Measurements from ENCODE around the gene GARIN1A. TPM values are rescaled to one million over a fixed set of nuclear protein-coding genes. Genes with fewer than 3 reads are reported as not detected.
"Not testable (repeated sequence)": the region's sequence is repeated elsewhere in the genome, so short reads cannot be mapped to it uniquely, and the experiment has no call there.

Gene GARIN1A
- under 1 TPM in 3 of 4 donors, not detected in 1; 0.19 to 0.38 (median 0.35) TPM for total RNA-seq

GRCh38 chr7:128671992-128672391 lies at the start of gene GARIN1A:
TSS of gene GARIN1A (plus strand) at chr7:128672292. CDS start at chr7:128672398, 106 bp downstream.
- Histone ChIP-seq H3K4me3 (no peak within 1 kb of the TSS), H3K27me3 (no peaks in the 10 kb centered on the region), H3K4me1 (no peaks in the 10 kb centered on the region), H3K27ac (no peak within 1 kb of the TSS), H3K36me3 (no peaks in the 10 kb centered on the region), H3K9me3 (no peaks in the 10 kb centered on the region)
- TF ChIP-seq POLR2A (IDR thresholded peaks at IDR 0.05), result no peak
- no peak for TF ChIP-seq CTCF (IDR thresholded peaks at IDR 0.05)
- intact Hi-C loops (cut with DNase I), result no loop called here
- no peak for DNase-seq
- 62 to 81% methylated on average over 4 of the region's 4 CpGs for WGBS, 2 donors

- H3K36me3 ChIP-seq, result peaks cover 0 to 98% (median 17%) of the 10 kb centered on the region in 3 donors
- H3K27me3 ChIP-seq; H3K27ac ChIP-seq; DNase-seq; H3K9me3 ChIP-seq; intact Hi-C loops (cut with DNase I); H3K4me3 ChIP-seq; H3K4me1 ChIP-seq: not testable (repeated sequence)
- WGBS, 2 donors, result 79 to 88% methylated on average over 2 of the region's 2 CpGs
Observed at GRCh38 chr7:128627124-128627523, 45.0 kb upstream of the GARIN1A start.

GRCh38 chr7:128633915-128634314 lies 38.2 kb upstream of the GARIN1A start:
- H3K4me3 ChIP-seq; DNase-seq; intact Hi-C loops (cut with DNase I); H3K27me3 ChIP-seq; H3K9me3 ChIP-seq; H3K27ac ChIP-seq; H3K4me1 ChIP-seq: not testable (repeated sequence)
- WGBS, 2 donors, result 100% methylated on average over 1 to 2 of the region's 3 CpGs
- H3K36me3 ChIP-seq, result peaks cover 0 to 82% (median 22%) of the 10 kb centered on the region in 3 donors

- peaks cover 0 to 72% (median 8%) of the 10 kb centered on the region in 3 donors for H3K36me3 ChIP-seq
- DNase-seq; H3K4me1 ChIP-seq; H3K9me3 ChIP-seq; H3K27me3 ChIP-seq; H3K27ac ChIP-seq; H3K4me3 ChIP-seq; intact Hi-C loops (cut with DNase I): not testable (repeated sequence)
- WGBS, 2 donors, result 95 to 100% methylated on average over 5 of the region's 5 CpGs
Observed at GRCh38 chr7:128645206-128645605, 26.9 kb upstream of the GARIN1A start.

GRCh38 chr7:128645844-128646243 lies 26.2 kb upstream of the GARIN1A start:
- DNase-seq; H3K27ac ChIP-seq; H3K9me3 ChIP-seq; H3K4me3 ChIP-seq; H3K4me1 ChIP-seq; intact Hi-C loops (cut with DNase I); H3K27me3 ChIP-seq: not testable (repeated sequence)
- WGBS, 2 donors, result 88 to 94% methylated on average over 4 of the region's 4 CpGs
- peaks cover 0 to 70% (median 8%) of the 10 kb centered on the region in 3 donors for H3K36me3 ChIP-seq

- intact Hi-C loops (cut with DNase I); H3K9me3 ChIP-seq; H3K27me3 ChIP-seq; H3K27ac ChIP-seq; H3K4me1 ChIP-seq; H3K4me3 ChIP-seq; DNase-seq: not testable (repeated sequence)
- H3K36me3 ChIP-seq, result peaks cover 0 to 72% (median 8%) of the 10 kb centered on the region in 3 donors
- 85 to 100% methylated on average over 3 to 5 of the region's 6 CpGs for WGBS, 2 donors
Observed at GRCh38 chr7:128646877-128647276, 25.2 kb upstream of the GARIN1A start.

GRCh38 chr7:128651096-128651495 lies 21.0 kb upstream of the GARIN1A start:
- intact Hi-C loops (cut with DNase I); H3K27me3 ChIP-seq; H3K9me3 ChIP-seq; H3K4me1 ChIP-seq; H3K4me3 ChIP-seq; DNase-seq; H3K27ac ChIP-seq: not testable (repeated sequence)
- 83 to 92% methylated on average over 4 of the region's 6 CpGs for WGBS, 2 donors
- H3K36me3 ChIP-seq, result peaks cover 0 to 64% (median 6%) of the 10 kb centered on the region in 3 donors

GRCh38 chr7:128652606-128653005 lies 19.5 kb upstream of the GARIN1A start:
- H3K4me1 ChIP-seq; H3K27ac ChIP-seq; H3K27me3 ChIP-seq; DNase-seq; H3K9me3 ChIP-seq; H3K4me3 ChIP-seq; intact Hi-C loops (cut with DNase I): not testable (repeated sequence)
- peaks cover 0 to 53% (median 6%) of the 10 kb centered on the region in 3 donors for H3K36me3 ChIP-seq
- WGBS, 2 donors, result 98 to 100% methylated on average over 4 to 11 of the region's 24 CpGs

- H3K27ac ChIP-seq; H3K4me1 ChIP-seq; H3K9me3 ChIP-seq; DNase-seq; H3K27me3 ChIP-seq; intact Hi-C loops (cut with DNase I); H3K4me3 ChIP-seq: not testable (repeated sequence)
- WGBS, 2 donors, result 94% methylated on average over 7 of the region's 16 CpGs; no CpG with 5 or more reads in 1 of the 2 donors
- peaks cover 0 to 53% (median 6%) of the 10 kb centered on the region in 3 donors for H3K36me3 ChIP-seq
Observed at GRCh38 chr7:128653197-128653596, 18.9 kb upstream of the GARIN1A start.

GRCh38 chr7:128654080-128654479 lies 18.0 kb upstream of the GARIN1A start:
- WGBS, 2 donors, result 89 to 100% methylated on average over 2 to 10 of the region's 19 CpGs
- H3K4me3 ChIP-seq; H3K27me3 ChIP-seq; DNase-seq; intact Hi-C loops (cut with DNase I); H3K4me1 ChIP-seq; H3K27ac ChIP-seq; H3K9me3 ChIP-seq: not testable (repeated sequence)
- peaks cover 0 to 48% (median 6%) of the 10 kb centered on the region in 3 donors for H3K36me3 ChIP-seq

- peaks cover 0 to 48% (median 6%) of the 10 kb centered on the region in 3 donors for H3K36me3 ChIP-seq
- H3K4me3 ChIP-seq; intact Hi-C loops (cut with DNase I); DNase-seq; H3K4me1 ChIP-seq; H3K27me3 ChIP-seq; H3K9me3 ChIP-seq; H3K27ac ChIP-seq: not testable (repeated sequence)
- 83 to 90% methylated on average over 10 to 18 of the region's 18 CpGs for WGBS, 2 donors
Observed at GRCh38 chr7:128654501-128654900, 17.6 kb upstream of the GARIN1A start.

- intact Hi-C loops (cut with DNase I); DNase-seq; H3K4me3 ChIP-seq; H3K4me1 ChIP-seq; H3K27me3 ChIP-seq; H3K27ac ChIP-seq: not testable (repeated sequence)
- Histone ChIP-seq H3K36me3 (peaks cover 0 to 23% (median under 1%) of the 10 kb centered on the region in 3 donors), H3K9me3 (peaks cover 0 to 10% (median 3%) of the 10 kb centered on the region in 3 donors)
- WGBS, 2 donors, result no CpG with 5 or more reads among the region's 5 CpGs
Observed at GRCh38 chr7:128658428-128658827, 13.7 kb upstream of the GARIN1A start.
